Activated gamma-delta T cell treated with Interleukin-2 at 50 U/mL for 16 hours (primary cell): ENCODE results near the gene CCHCR1.

ENCODE experiments used
- DNase-seq: peaks from one replicate; pipeline ENCODE4 v3.0.0-alpha.2; 2020

The CCHCR1 gene

GRCh38 chr6:31094389-31094881, 63.2 kb downstream of the CCHCR1 start:
- peak; percentile 64 for DNase-seq

GRCh38 chr6:31092769-31093505, 64.7 kb downstream of the CCHCR1 start:
- DNase-seq: no peak
